H9 (cell line): ENCODE measurements around the gene CDH13. TPM values are rescaled to one million over a fixed set of nuclear protein-coding genes. Genes with fewer than 3 reads are reported as not detected.

Experiments used
- DNase-seq: peaks from one replicate; pipeline ENCODE4 v3.0.0-alpha.2; 2017
- H2AFZ ChIP-seq: one replicate; pipeline ENCODE4 v1.6.1; 2013; ENCODE audit warnings: mild to moderate bottlenecking, low read length, control low read depth, moderate library complexity
- H2AK5ac ChIP-seq: 2 replicates; pipeline ENCODE4 v1.6.1; 2013; ENCODE audit warnings: low read length, control low read depth, mixed read lengths; ENCODE audit not compliant: insufficient read length
- H2BK120ac ChIP-seq: one replicate; pipeline ENCODE4 v1.6.1; 2013; ENCODE audit warnings: low read depth, mild to moderate bottlenecking, low read length, control low read depth, inconsistent platforms; ENCODE audit not compliant: poor library complexity, severe bottlenecking
- H2BK12ac ChIP-seq: 2 replicates; pipeline ENCODE4 v1.6.1; 2013; ENCODE audit warnings: low read length, control low read depth, mixed read lengths, low read depth; ENCODE audit not compliant: insufficient read length
- H2BK15ac ChIP-seq: 2 replicates; pipeline ENCODE4 v1.6.1; 2013; ENCODE audit warnings: low read depth, low read length, control low read depth
- H2BK20ac ChIP-seq: one replicate; pipeline ENCODE4 v1.6.1; 2013; ENCODE audit warnings: low read depth, mild to moderate bottlenecking, low read length, control low read depth, inconsistent platforms; ENCODE audit not compliant: poor library complexity, severe bottlenecking
- H2BK5ac ChIP-seq: 2 replicates; pipeline ENCODE4 v1.6.1; 2013; ENCODE audit warnings: low read length, control low read depth, mixed read lengths; ENCODE audit not compliant: insufficient read length
- H3K14ac ChIP-seq: 2 replicates; pipeline ENCODE4 v1.6.1; 2013; ENCODE audit warnings: low read length, control low read depth; ENCODE audit not compliant: insufficient read depth
- H3K18ac ChIP-seq: 2 replicates; pipeline ENCODE4 v1.6.1; 2013; ENCODE audit warnings: low read depth, mild to moderate bottlenecking, mixed read lengths, low read length, control low read depth; ENCODE audit not compliant: insufficient read length
- H3K23ac ChIP-seq: 2 replicates; pipeline ENCODE4 v1.6.1; 2013; ENCODE audit warnings: low read length, control low read depth, mixed read lengths, low read depth; ENCODE audit not compliant: insufficient read length
- H3K23me2 ChIP-seq: 2 replicates; pipeline ENCODE4 v1.6.1; 2013; ENCODE audit warnings: low read depth, mild to moderate bottlenecking, mixed read lengths, low read length, control low read depth; ENCODE audit not compliant: insufficient read length, poor library complexity, severe bottlenecking
- H3K27ac ChIP-seq: 2 replicates; pipeline ENCODE4 v1.5.1; 2013; ENCODE audit warnings: low read length, control low read depth, mixed read lengths, low read depth; ENCODE audit not compliant: insufficient read length
- H3K27me3 ChIP-seq: 2 replicates; pipeline ENCODE4 v1.6.1; 2013; ENCODE audit warnings: low read length, control low read depth, inconsistent platforms; ENCODE audit not compliant: insufficient read depth
- H3K4ac ChIP-seq: 2 replicates; pipeline ENCODE4 v1.6.1; 2013; ENCODE audit warnings: low read depth, mild to moderate bottlenecking, control low read depth, inconsistent platforms, low read length, moderate library complexity
- H3K4me1 ChIP-seq: 2 replicates; pipeline ENCODE4 v1.6.1; 2013; ENCODE audit warnings: low read length, control low read depth, inconsistent platforms; ENCODE audit not compliant: insufficient read depth
- H3K4me2 ChIP-seq: 2 replicates; pipeline ENCODE4 v1.6.1; 2013; ENCODE audit warnings: low read length, control low read depth, mixed read lengths; ENCODE audit not compliant: insufficient read length, insufficient read depth
- H3K56ac ChIP-seq: 2 replicates; pipeline ENCODE4 v1.6.1; 2013; ENCODE audit warnings: low read depth, mild to moderate bottlenecking, mixed read lengths, low read length, control low read depth; ENCODE audit not compliant: insufficient read length
- H3K79me1 ChIP-seq: 2 replicates; pipeline ENCODE4 v1.6.1; 2013; ENCODE audit warnings: low read depth, mild to moderate bottlenecking, moderate library complexity, low read length, control low read depth, inconsistent platforms; ENCODE audit not compliant: insufficient read depth, poor library complexity, severe bottlenecking
- H3K79me2 ChIP-seq: 2 replicates; pipeline ENCODE4 v1.6.1; 2013; ENCODE audit warnings: low read length, control low read depth, inconsistent platforms; ENCODE audit not compliant: insufficient read depth
- H3K9ac ChIP-seq: 2 replicates; pipeline ENCODE4 v1.6.1; 2013; ENCODE audit warnings: low read length, control low read depth, mixed read lengths; ENCODE audit not compliant: insufficient read length; ENCODE audit errors: extremely low read depth
- H3K9me3 ChIP-seq: one replicate; pipeline ENCODE4 v1.6.1; 2013; ENCODE audit warnings: low read depth, low read length, inconsistent platforms; ENCODE audit not compliant: control insufficient read depth
- H3T11ph ChIP-seq: one replicate; pipeline ENCODE4 v1.6.1; 2013; ENCODE audit warnings: mild to moderate bottlenecking, low read length, control low read depth, inconsistent platforms
- H4K20me1 ChIP-seq: one replicate; pipeline ENCODE4 v1.6.1; 2013; ENCODE audit not compliant: control insufficient read depth, insufficient read length, insufficient read depth
- H4K5ac ChIP-seq: 2 replicates; pipeline ENCODE4 v1.6.1; 2013; ENCODE audit warnings: low read depth, mild to moderate bottlenecking, mixed read lengths, low read length, control low read depth; ENCODE audit not compliant: insufficient read length
- H4K8ac ChIP-seq: replicated peaks from 2 replicates; pipeline ENCODE4 v1.6.1; 2013; ENCODE audit warnings: low read length, control low read depth, mixed read lengths, low read depth; ENCODE audit not compliant: insufficient read length
- H4K91ac ChIP-seq: 2 replicates; pipeline ENCODE4 v1.6.1; 2013; ENCODE audit warnings: low read depth, mild to moderate bottlenecking, moderate library complexity, mixed read lengths, low read length, control low read depth; ENCODE audit not compliant: insufficient read length
- H3K27ac Mint-ChIP-seq, 3 experiments: 2 replicates in 2 of 3; 3 replicates in 1 of 3; pipeline ENCODE4 v1.8.0; 2020 to 2021; ENCODE audit warnings: mixed read lengths in 3 of 3, mild to moderate bottlenecking in 1 of 3, moderate library complexity in 1 of 3
- H3K27me3 Mint-ChIP-seq: 2 replicates; pipeline ENCODE4 v1.8.0; 2021; ENCODE audit warnings: low read depth, mild to moderate bottlenecking, moderate library complexity, mixed read lengths
- H3K36me3 Mint-ChIP-seq, 3 experiments: 2 replicates in 2 of 3; 3 replicates in 1 of 3; pipeline ENCODE4 v1.8.0; 2020 to 2021; ENCODE audit warnings: low read depth in 3 of 3, mixed read lengths in 3 of 3; ENCODE audit not compliant: insufficient read depth in 1 of 3
- H3K4me1 Mint-ChIP-seq, 2 experiments: 2 replicates each; pipeline ENCODE4 v1.8.0; 2020; ENCODE audit warnings: mixed read lengths in 2 of 2
- H3K4me3 Mint-ChIP-seq, 2 experiments: 2 replicates in 1 of 2; 3 replicates in 1 of 2; pipeline ENCODE4 v1.8.0; 2020 to 2021; ENCODE audit warnings: mild to moderate bottlenecking in 2 of 2, mixed read lengths in 2 of 2, moderate library complexity in 1 of 2
- H3K9me3 Mint-ChIP-seq, 2 experiments: 2 replicates in 1 of 2; 3 replicates in 1 of 2; pipeline ENCODE4 v1.8.0; 2020; ENCODE audit warnings: mild to moderate bottlenecking in 2 of 2, mixed read lengths in 2 of 2, moderate library complexity in 1 of 2
- CTCF ChIP-seq: fragments of 200-600 bp; sonication (generic); conservative IDR thresholded peaks from 3 replicates; pipeline ENCODE4 v1.8.0; 2021; ENCODE audit warnings: antibody characterized with exemption, mild to moderate bottlenecking
- WGBS: extraction: QIAGEN DNeasy Blood & Tissue Kit; methylation state at CpG from one replicate; pipeline ENCODE4 v1.1.7; 2013; ENCODE audit warnings: missing lambda C conversion rate, low lambda C conversion rate, mixed read lengths; ENCODE audit not compliant: insufficient read length; ENCODE audit errors: extremely low coverage; 5-methylcytosine and 5-hydroxymethylcytosine counted together
- total RNA-seq: library from RNA; stranded (reverse); gene quantifications from 2 replicates; pipeline ENCODE4 v1.2.1, GENCODE V29; 2021

The CDH13 gene
- total RNA-seq, 1 experiment from 2014 or later, result 1.5 TPM

GRCh38 chr16:82655720-82656490, 29.1 kb downstream of the CDH13 start:
- WGBS, result no CpG with 5 or more reads among the region's 5 CpGs
- H3K23me2 ChIP-seq, result no peaks in the 10 kb centered on the region

More at GRCh38 chr16:82655720-82656490, 29.1 kb downstream of the CDH13 start:
- Histone ChIP-seq H3K9ac (no peak overlapping the region), H3K27ac (no peak overlapping the region), H4K91ac (no peak overlapping the region), H3T11ph (no peak overlapping the region), H2AK5ac (no peak overlapping the region), H3K56ac (no peak overlapping the region), H3K4me1 (no peaks in the 10 kb centered on the region), H3K4me2 (no peak overlapping the region), H3K23ac (no peak overlapping the region), H2AFZ (no peak overlapping the region), H3K27me3 (no peaks in the 10 kb centered on the region), H3K14ac (no peak overlapping the region), H4K8ac (no peak overlapping the region), H3K4ac (no peak overlapping the region), H2BK15ac (no peak overlapping the region), H3K9me3 (no peaks in the 10 kb centered on the region), H2BK20ac (no peak overlapping the region), H2BK5ac (no peak overlapping the region), H3K79me2 (no peaks in the 10 kb centered on the region), H4K20me1 (no peaks in the 10 kb centered on the region), H2BK120ac (no peak overlapping the region), H4K5ac (no peak overlapping the region), H3K18ac (no peak overlapping the region), H2BK12ac (no peak overlapping the region), H3K79me1 (no peaks in the 10 kb centered on the region)
- Mint-ChIP-seq H3K9me3 (no peaks in the 10 kb centered on the region), H3K4me3 (no peak overlapping the region), H3K36me3 (no peaks in the 10 kb centered on the region), H3K27me3 (peaks cover 4% of the 10 kb centered on the region; the same call in 1 of the 2 replicates), H3K27ac (no peak overlapping the region), H3K4me1 (peaks cover 21 to 33% of the 10 kb centered on the region in 2 experiments)
- no peak for DNase-seq
- TF ChIP-seq CTCF, result no peak
